Endothelial cell of coronary artery (primary cell): ENCODE data around the gene WDR41. TPM values are rescaled to one million over a fixed set of nuclear protein-coding genes. Genes with fewer than 3 reads are reported as not detected.

Source experiments
- total RNA-seq: library from RNA; depleted of rRNA; stranded (reverse); fragments of >200 nt; gene quantifications from 2 replicates; pipeline ENCODE4 v1.2.3, GENCODE V29; 2014

The WDR41 gene, protein sequence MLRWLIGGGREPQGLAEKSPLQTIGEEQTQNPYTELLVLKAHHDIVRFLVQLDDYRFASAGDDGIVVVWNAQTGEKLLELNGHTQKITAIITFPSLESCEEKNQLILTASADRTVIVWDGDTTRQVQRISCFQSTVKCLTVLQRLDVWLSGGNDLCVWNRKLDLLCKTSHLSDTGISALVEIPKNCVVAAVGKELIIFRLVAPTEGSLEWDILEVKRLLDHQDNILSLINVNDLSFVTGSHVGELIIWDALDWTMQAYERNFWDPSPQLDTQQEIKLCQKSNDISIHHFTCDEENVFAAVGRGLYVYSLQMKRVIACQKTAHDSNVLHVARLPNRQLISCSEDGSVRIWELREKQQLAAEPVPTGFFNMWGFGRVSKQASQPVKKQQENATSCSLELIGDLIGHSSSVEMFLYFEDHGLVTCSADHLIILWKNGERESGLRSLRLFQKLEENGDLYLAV
- total RNA-seq: 54.3 and 74.2 TPM in 2 replicates

DNA sequence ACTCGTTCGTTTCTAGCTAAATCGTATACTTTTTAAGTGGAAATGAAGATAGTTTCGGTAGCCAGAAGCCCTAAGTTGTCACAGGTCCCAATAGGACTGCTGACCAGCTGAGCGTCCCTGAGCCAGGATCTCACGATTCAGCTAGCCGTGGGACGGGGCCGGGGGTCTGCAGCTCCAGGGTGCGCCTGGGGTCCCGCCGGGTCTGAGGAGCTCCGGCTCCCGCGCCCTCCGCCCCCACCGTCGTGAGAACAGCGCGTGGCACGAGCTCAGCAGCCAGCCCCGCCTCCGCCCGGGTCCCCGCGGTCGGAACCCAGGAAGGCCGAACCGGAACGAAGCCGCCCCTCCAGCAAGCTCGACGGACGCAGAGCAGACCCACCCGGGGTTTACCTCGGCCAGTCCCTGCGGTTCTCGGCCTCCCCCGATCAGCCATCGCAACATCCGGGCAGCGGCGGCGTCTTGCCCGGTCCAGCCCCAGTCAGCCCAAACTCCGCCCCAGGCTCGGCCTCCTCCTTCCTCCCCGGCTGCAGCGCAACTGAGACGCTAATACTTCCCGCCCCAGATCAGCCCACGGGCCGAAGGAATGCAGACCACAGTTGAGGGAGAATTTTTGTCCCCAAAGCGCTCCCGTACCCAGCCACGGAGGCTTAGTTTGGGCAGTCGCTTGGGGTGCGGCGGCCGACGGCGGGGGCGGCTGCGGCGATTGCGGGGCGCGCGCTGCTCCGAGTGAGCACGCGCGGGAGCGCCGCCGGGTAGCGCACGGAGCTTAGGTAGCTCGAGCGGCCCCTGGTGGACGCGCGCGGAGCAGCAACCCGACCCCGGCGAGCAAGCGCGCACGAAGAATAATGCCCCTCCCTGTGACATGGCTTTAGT lies at the start of gene WDR41:
TSS of gene WDR41 (minus strand) at position 534 of the 870 bp plus-strand sequence. CDS start at position 438, 96 bp downstream.

Other genes with a start within 250 kb of the WDR41 start
- gene OTP, start 146.4 kb upstream of the WDR41 start, total RNA-seq: not detected in 2 replicates